GM12878 (cell line): Measurements from ENCODE around the gene CXXC1.

Source experiments
- BHLHE40 ChIP-seq, 2 experiments: fragments of 450-650 bp in 1 of 2; IDR thresholded peaks; 2 replicates each; pipeline ENCODE4 v1.6.1; 2011 to 2017; ENCODE audit warnings: low read depth in 2 of 2, borderline replicate concordance in 1 of 2, improper control_type of control experiment in 1 of 2, low read length in 1 of 2, mild to moderate bottlenecking in 1 of 2
- BRCA1 ChIP-seq: IDR thresholded peaks from 2 replicates; pipeline ENCODE4 v1.6.1; 2011; ENCODE audit warnings: low read depth, low read length, improper control_type of control experiment
- CTCF ChIP-seq, 3 experiments: IDR thresholded peaks in 2 of 3; conservative IDR thresholded peaks in 1 of 3; 2 replicates each; pipeline ENCODE4 v1.5.1; 2011; ENCODE audit warnings: low read depth in 3 of 3, low read length in 3 of 3, mild to moderate bottlenecking in 3 of 3, control low read depth in 2 of 3, moderate library complexity in 2 of 3, inconsistent platforms in 1 of 3, mixed read lengths in 1 of 3; ENCODE audit not compliant: control insufficient read depth in 2 of 3, insufficient read depth in 1 of 3; ENCODE audit errors: extremely low read depth in 1 of 3
- EZH2 ChIP-seq: IDR thresholded peaks from 2 replicates; pipeline ENCODE4 v1.6.1; 2012; ENCODE audit warnings: low read depth, mild to moderate bottlenecking, control low read depth, inconsistent platforms, low read length, borderline replicate concordance; ENCODE audit not compliant: control insufficient read depth
- IKZF1 ChIP-seq: fragments of 450-650 bp; conservative IDR thresholded peaks from 2 replicates; pipeline ENCODE4 v1.6.1; 2017; ENCODE audit warnings: antibody characterized with exemption, mild to moderate bottlenecking
- MTA3 ChIP-seq: IDR thresholded peaks from 2 replicates; pipeline ENCODE4 v1.6.1; 2012; ENCODE audit warnings: low read length, inconsistent platforms, borderline replicate concordance
- MXI1 ChIP-seq: fragments of 150-350 bp; IDR thresholded peaks from 2 replicates; pipeline ENCODE4 v1.6.1; 2011; ENCODE audit warnings: low read depth, mild to moderate bottlenecking, inconsistent platforms, low read length, improper control_type of control experiment
- POLR2AphosphoS2 ChIP-seq: IDR thresholded peaks from 2 replicates; pipeline ENCODE4 v1.6.1; 2011; ENCODE audit warnings: low read depth, mild to moderate bottlenecking, low read length, improper control_type of control experiment, moderate library complexity
- RELA ChIP-seq: fragments of 450-650 bp; IDR thresholded peaks from 2 replicates; pipeline ENCODE4 v1.8.0; 2014; ENCODE audit warnings: borderline replicate concordance; ENCODE audit not compliant: partially characterized antibody
- YBX1 ChIP-seq: fragments of 450-650 bp; IDR thresholded peaks from 2 replicates; pipeline ENCODE4 v1.6.1; 2016; ENCODE audit warnings: antibody characterized with exemption

DNA sequence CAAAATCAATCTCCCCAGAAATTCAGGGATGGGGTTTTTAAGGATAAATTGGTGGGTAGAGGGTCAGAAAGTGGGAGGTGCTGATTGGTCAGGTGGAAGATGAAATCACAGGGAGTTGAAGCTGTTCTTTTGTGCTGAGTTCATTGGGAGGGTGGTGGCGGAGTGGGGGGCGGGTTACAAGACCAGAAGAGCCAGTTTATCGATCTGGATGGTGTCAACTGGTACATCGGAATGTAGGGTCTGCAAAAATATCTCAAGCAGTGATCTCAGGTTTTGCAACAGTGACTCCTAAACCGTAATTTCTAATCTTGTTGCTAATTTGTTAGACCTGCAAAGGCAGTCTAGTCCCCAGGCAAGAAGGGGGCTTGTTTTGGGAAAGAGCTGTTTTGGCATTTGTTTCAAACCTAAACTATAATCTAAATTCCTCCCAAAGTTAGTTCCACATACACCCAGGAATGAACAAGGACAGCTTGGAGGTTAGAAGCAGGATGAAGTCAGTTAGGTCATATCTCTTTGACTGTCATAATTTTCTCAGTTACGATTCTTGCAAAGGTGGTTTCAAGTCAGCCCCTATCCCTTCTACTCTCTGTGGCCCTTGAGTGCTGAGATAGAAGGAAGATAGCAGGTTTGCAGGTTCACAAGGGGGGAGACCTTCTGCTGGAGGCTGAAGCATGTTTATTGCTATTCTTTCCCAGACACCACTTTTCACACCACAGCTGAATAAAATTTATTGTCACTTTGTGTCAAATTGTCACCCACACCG lies 12.3 kb upstream of the CXXC1 start:
- TF ChIP-seq RELA, result no peak
- no peak for TF ChIP-seq POLR2AphosphoS2
- no peak for TF ChIP-seq CTCF (IDR thresholded peaks at IDR 0.05 in 2 of 3, conservative IDR thresholded peaks at IDR 0.05 in 1 of 3; ENCODE audit: control insufficient read depth in 2 of 3, extremely low read depth in 1 of 3, insufficient read depth in 1 of 3, low read depth in 3 of 3, low read length in 3 of 3)
- no peak for TF ChIP-seq IKZF1
- TF ChIP-seq EZH2, result no peak
- no peak for TF ChIP-seq MXI1
- TF ChIP-seq BRCA1, result no peak
- TF ChIP-seq BHLHE40 (IDR thresholded peaks at IDR 0.05; ENCODE audit: borderline replicate concordance in 1 of 2, low read depth in 2 of 2, low read length in 1 of 2), result no peak
- no peak for TF ChIP-seq MTA3
- TF ChIP-seq YBX1, result no peak
